ENCODE measurements around the gene CIPC.

Gene CIPC

DNA sequence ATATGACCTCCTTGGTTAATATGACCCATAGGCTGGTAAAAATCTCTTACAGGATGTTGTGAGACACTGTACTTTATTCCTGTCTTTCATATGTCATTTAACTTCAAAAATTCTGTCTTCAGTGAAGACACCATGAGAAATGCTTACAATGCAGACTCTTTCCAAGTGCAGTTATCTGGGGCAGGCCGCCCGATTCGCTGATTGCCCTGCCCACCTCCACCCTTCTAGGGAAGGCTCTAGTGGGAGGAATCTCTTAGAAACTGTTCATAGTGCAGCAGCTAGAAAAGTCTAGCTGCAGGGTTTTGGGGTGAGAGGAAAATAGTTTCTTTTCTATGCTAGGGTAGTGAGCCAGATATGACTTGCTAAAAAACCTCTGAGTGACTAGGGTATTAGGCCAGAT is 15.0 kb upstream of the CIPC start:
- Histone ChIP-seq H2AFZ (ENCODE audit: low read length) (no peak overlapping the region), H3K79me1 (ENCODE audit: low read depth, low read length) (no peaks in the 10 kb centered on the region), H3K14ac (ENCODE audit: low read length) (no peak overlapping the region), H2BK12ac (ENCODE audit: low read length) (no peak overlapping the region), H3K4me2 (ENCODE audit: insufficient read depth, low read length, poor library complexity, severe bottlenecking) (no peak overlapping the region), H3K23ac (ENCODE audit: low read depth, low read length, poor library complexity) (no peak overlapping the region), H3K27me3 (ENCODE audit: control insufficient read depth in 3 of 3, insufficient read depth in 3 of 3, low read depth in 1 of 3, low read length in 3 of 3) (no peaks in the 10 kb centered on the region), H2BK5ac (ENCODE audit: low read length) (no peak overlapping the region), H4K8ac (ENCODE audit: low read depth, low read length) (no peak overlapping the region), H3K18ac (ENCODE audit: low read length) (no peak overlapping the region), H3K9ac (ENCODE audit: low read depth, low read length, poor library complexity) (no peak overlapping the region), H3K4ac (ENCODE audit: low read length) (no peak overlapping the region), H4K91ac (ENCODE audit: low read depth, low read length, poor library complexity) (no peak overlapping the region), H2BK120ac (ENCODE audit: low read depth, low read length) (no peak overlapping the region), H3K9me3 (replicated peaks in 1 of 2; ENCODE audit: control insufficient read depth in 2 of 2, insufficient read depth in 1 of 2, low read depth in 1 of 2, low read length in 2 of 2) (peaks cover 0 to 8% of the 10 kb centered on the region in 2 donors), H3K4me3 (ENCODE audit: low read length in 2 of 2) (no peak overlapping the region), H2AK5ac (ENCODE audit: low read depth, low read length) (no peak overlapping the region), H3K36me3 (replicated peaks in 1 of 2; ENCODE audit: control insufficient read depth in 2 of 2, insufficient read depth in 2 of 2, low read length in 2 of 2) (no peaks in the 10 kb centered on the region), H2BK15ac (ENCODE audit: low read length) (no peak overlapping the region), H3K27ac (replicated peaks; ENCODE audit: low read length) (no peak overlapping the region), H3K4me1 (ENCODE audit: control insufficient read depth in 2 of 2, insufficient read depth in 1 of 2, low read depth in 1 of 2, low read length in 2 of 2) (peaks cover 28 to 30% of the 10 kb centered on the region in 2 donors)
- no CpG with 5 or more reads among the region's 3 CpGs for WGBS, 2 donors (ENCODE audit: extremely low coverage in 2 of 2, insufficient read length in 2 of 2, insufficient replicate concordance in 1 of 2)
- DNase-seq (ENCODE audit: low spot score), result no peak

- Histone ChIP-seq H4K91ac (ENCODE audit: low read depth, low read length, poor library complexity) (peak overlapping the region; percentile 19), H3K9ac (ENCODE audit: low read depth, low read length, poor library complexity) (no peak overlapping the region), H2AK5ac (ENCODE audit: low read depth, low read length) (no peak overlapping the region), H2BK5ac (ENCODE audit: low read length) (peak overlapping the region; percentile 63), H3K36me3 (replicated peaks in 1 of 2; ENCODE audit: control insufficient read depth in 2 of 2, insufficient read depth in 2 of 2, low read length in 2 of 2) (no peaks in the 10 kb centered on the region), H4K8ac (ENCODE audit: low read depth, low read length) (no peak overlapping the region), H2BK15ac (ENCODE audit: low read length) (no peak overlapping the region), H3K27ac (replicated peaks; ENCODE audit: low read length) (peak overlapping the region; percentile 98), H3K79me1 (ENCODE audit: low read depth, low read length) (no peaks in the 10 kb centered on the region), H3K4me2 (ENCODE audit: insufficient read depth, low read length, poor library complexity, severe bottlenecking) (peak overlapping the region; percentile 51), H3K4me1 (ENCODE audit: control insufficient read depth in 2 of 2, insufficient read depth in 1 of 2, low read depth in 1 of 2, low read length in 2 of 2) (peaks cover 35 to 38% of the 10 kb centered on the region in 2 donors), H3K14ac (ENCODE audit: low read length) (no peak overlapping the region), H3K9me3 (replicated peaks in 1 of 2; ENCODE audit: control insufficient read depth in 2 of 2, insufficient read depth in 1 of 2, low read depth in 1 of 2, low read length in 2 of 2) (peaks cover 0 to 4% of the 10 kb centered on the region in 2 donors), H3K4me3 (ENCODE audit: low read length in 2 of 2) (peak overlapping the region in 1 of 2 donors; percentile 45), H3K27me3 (ENCODE audit: control insufficient read depth in 3 of 3, insufficient read depth in 3 of 3, low read depth in 1 of 3, low read length in 3 of 3) (no peaks in the 10 kb centered on the region), H2BK120ac (ENCODE audit: low read depth, low read length) (peak overlapping the region; percentile 88), H2BK12ac (ENCODE audit: low read length) (peak overlapping the region; percentile 77), H3K23ac (ENCODE audit: low read depth, low read length, poor library complexity) (no peak overlapping the region), H3K4ac (ENCODE audit: low read length) (no peak overlapping the region), H3K18ac (ENCODE audit: low read length) (peak overlapping the region; percentile 91), H2AFZ (ENCODE audit: low read length) (peak overlapping the region; percentile 61)
- peak; percentile 29 for DNase-seq (ENCODE audit: low spot score)
- no CpG with 5 or more reads among the region's 5 CpGs for WGBS, 2 donors (ENCODE audit: extremely low coverage in 2 of 2, insufficient read length in 2 of 2, insufficient replicate concordance in 1 of 2)
Observed at GRCh38 chr14:77084985-77085384, 13.1 kb upstream of the CIPC start.

DNA sequence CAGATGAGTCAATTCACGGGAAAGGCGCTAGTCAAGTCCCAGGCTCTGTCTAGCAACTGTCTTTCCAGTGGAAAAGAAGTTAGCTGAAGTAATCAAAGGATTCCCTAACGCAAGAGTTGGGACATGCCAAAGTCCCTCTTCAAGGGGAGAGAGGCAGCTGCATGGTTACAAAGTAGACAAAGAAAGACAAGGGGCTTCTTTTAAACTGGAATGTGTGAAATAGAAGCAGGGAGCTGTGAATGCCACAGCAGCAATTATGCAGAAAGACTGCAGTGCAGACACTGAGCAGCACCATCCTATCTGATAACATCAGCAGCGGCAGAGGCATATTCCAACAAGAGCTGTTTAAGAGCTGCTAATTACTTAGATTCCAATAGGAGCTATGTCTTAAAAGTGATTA is 12.5 kb upstream of the CIPC start:
- H3K27ac ChIP-seq (replicated peaks; ENCODE audit: low read length), result peak overlapping the region; percentile 98
- no peak overlapping the region for H3K14ac ChIP-seq (ENCODE audit: low read length)
- peaks cover 35 to 38% of the 10 kb centered on the region in 2 donors for H3K4me1 ChIP-seq (ENCODE audit: control insufficient read depth in 2 of 2, insufficient read depth in 1 of 2, low read depth in 1 of 2, low read length in 2 of 2)
- no CpG with 5 or more reads among the region's 4 CpGs for WGBS, 2 donors (ENCODE audit: extremely low coverage in 2 of 2, insufficient read length in 2 of 2, insufficient replicate concordance in 1 of 2)
- H3K23ac ChIP-seq (ENCODE audit: low read depth, low read length, poor library complexity), result no peak overlapping the region
- no peaks in the 10 kb centered on the region for H3K79me1 ChIP-seq (ENCODE audit: low read depth, low read length)
- H3K4me3 ChIP-seq (ENCODE audit: low read length in 2 of 2), result peak overlapping the region in 1 of 2 donors; percentile 45
- H3K27me3 ChIP-seq (ENCODE audit: control insufficient read depth in 3 of 3, insufficient read depth in 3 of 3, low read depth in 1 of 3, low read length in 3 of 3), result no peaks in the 10 kb centered on the region
- peak overlapping the region; percentile 63 for H2BK5ac ChIP-seq (ENCODE audit: low read length)
- DNase-seq (ENCODE audit: low spot score), result peak; percentile 73
- no peak overlapping the region for H3K4ac ChIP-seq (ENCODE audit: low read length)
- H2AK5ac ChIP-seq (ENCODE audit: low read depth, low read length), result no peak overlapping the region
- H3K9me3 ChIP-seq (replicated peaks in 1 of 2; ENCODE audit: control insufficient read depth in 2 of 2, insufficient read depth in 1 of 2, low read depth in 1 of 2, low read length in 2 of 2), result no peaks in the 10 kb centered on the region
- peak overlapping the region; percentile 91 for H3K18ac ChIP-seq (ENCODE audit: low read length)
- H2BK15ac ChIP-seq (ENCODE audit: low read length), result no peak overlapping the region
- no peak overlapping the region for H4K8ac ChIP-seq (ENCODE audit: low read depth, low read length)
- no peaks in the 10 kb centered on the region for H3K36me3 ChIP-seq (replicated peaks in 1 of 2; ENCODE audit: control insufficient read depth in 2 of 2, insufficient read depth in 2 of 2, low read length in 2 of 2)
- H3K4me2 ChIP-seq (ENCODE audit: insufficient read depth, low read length, poor library complexity, severe bottlenecking), result peak overlapping the region; percentile 51
- H2BK120ac ChIP-seq (ENCODE audit: low read depth, low read length), result peak overlapping the region; percentile 88
- no peak overlapping the region for H3K9ac ChIP-seq (ENCODE audit: low read depth, low read length, poor library complexity)
- peak overlapping the region; percentile 19 for H4K91ac ChIP-seq (ENCODE audit: low read depth, low read length, poor library complexity)
- peak overlapping the region; percentile 77 for H2BK12ac ChIP-seq (ENCODE audit: low read length)
- peak overlapping the region; percentile 61 for H2AFZ ChIP-seq (ENCODE audit: low read length)

DNA sequence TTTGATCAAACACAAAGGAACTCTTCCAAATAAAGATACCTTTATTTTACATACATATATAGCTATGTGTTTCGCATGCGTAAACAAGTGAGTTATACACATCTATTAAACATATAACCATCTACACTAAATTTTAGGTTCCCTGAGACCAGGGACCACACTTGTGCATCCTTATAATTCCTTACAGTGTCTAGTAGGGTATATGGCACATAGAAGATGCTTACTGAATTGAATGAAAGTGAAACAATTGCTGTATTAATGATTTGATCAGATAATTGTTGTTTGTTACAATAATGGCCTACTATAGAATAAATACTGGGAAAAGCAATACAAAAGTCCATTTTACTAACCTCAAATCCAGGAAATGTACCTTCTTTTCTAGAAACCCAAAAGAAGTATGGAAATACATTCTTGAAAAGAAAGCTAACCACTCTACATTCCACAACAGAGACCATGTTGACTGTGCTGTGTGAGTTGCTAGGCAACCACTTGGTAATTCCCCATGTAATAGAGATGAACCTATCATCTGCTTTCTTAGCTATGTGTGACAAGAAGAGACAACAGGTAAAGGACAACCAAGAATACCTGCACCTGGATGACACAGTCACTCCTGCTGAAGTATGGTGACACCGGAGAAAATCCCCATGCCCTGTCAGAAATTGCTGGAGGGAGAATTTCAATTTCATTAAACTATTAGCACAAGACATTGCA is 11.9 kb upstream of the CIPC start:
- Histone ChIP-seq H3K9ac (ENCODE audit: low read depth, low read length, poor library complexity) (no peak overlapping the region), H3K27ac (replicated peaks; ENCODE audit: low read length) (peak overlapping the region; percentile 98), H3K36me3 (replicated peaks in 1 of 2; ENCODE audit: control insufficient read depth in 2 of 2, insufficient read depth in 2 of 2, low read length in 2 of 2) (no peaks in the 10 kb centered on the region), H2BK120ac (ENCODE audit: low read depth, low read length) (no peak overlapping the region), H3K4me1 (ENCODE audit: control insufficient read depth in 2 of 2, insufficient read depth in 1 of 2, low read depth in 1 of 2, low read length in 2 of 2) (peaks cover 35 to 38% of the 10 kb centered on the region in 2 donors), H3K9me3 (replicated peaks in 1 of 2; ENCODE audit: control insufficient read depth in 2 of 2, insufficient read depth in 1 of 2, low read depth in 1 of 2, low read length in 2 of 2) (peaks cover 0 to 4% of the 10 kb centered on the region in 2 donors), H2AFZ (ENCODE audit: low read length) (no peak overlapping the region), H2AK5ac (ENCODE audit: low read depth, low read length) (no peak overlapping the region), H3K4me3 (ENCODE audit: low read length in 2 of 2) (peak overlapping the region in 1 of 2 donors; percentile 45), H3K4me2 (ENCODE audit: insufficient read depth, low read length, poor library complexity, severe bottlenecking) (no peak overlapping the region), H2BK12ac (ENCODE audit: low read length) (no peak overlapping the region), H3K14ac (ENCODE audit: low read length) (no peak overlapping the region), H3K18ac (ENCODE audit: low read length) (no peak overlapping the region), H3K23ac (ENCODE audit: low read depth, low read length, poor library complexity) (no peak overlapping the region), H3K4ac (ENCODE audit: low read length) (no peak overlapping the region), H4K8ac (ENCODE audit: low read depth, low read length) (no peak overlapping the region), H4K91ac (ENCODE audit: low read depth, low read length, poor library complexity) (no peak overlapping the region), H2BK15ac (ENCODE audit: low read length) (no peak overlapping the region), H3K27me3 (ENCODE audit: control insufficient read depth in 3 of 3, insufficient read depth in 3 of 3, low read depth in 1 of 3, low read length in 3 of 3) (no peaks in the 10 kb centered on the region), H3K79me1 (ENCODE audit: low read depth, low read length) (no peaks in the 10 kb centered on the region), H2BK5ac (ENCODE audit: low read length) (no peak overlapping the region)
- WGBS, 2 donors (ENCODE audit: extremely low coverage in 2 of 2, insufficient read length in 2 of 2, insufficient replicate concordance in 1 of 2), result no CpG with 5 or more reads among the region's 3 CpGs
- DNase-seq (ENCODE audit: low spot score), result peak; percentile 40
